SK-N-SH (cell line): ENCODE results near the gene ILK. TPM values are rescaled to one million over a fixed set of nuclear protein-coding genes. Genes with fewer than 3 reads are reported as not detected.

Experiments used
- CTCF ChIA-PET: fragments of 300-600, 350-600 bp; formaldehyde crosslinking; extraction: SDS; loops from one replicate; lab custom pipeline; 2021; lab: Yijun Ruan, JAX
- POLR2A ChIA-PET: fragments of 350-600 bp; sonication (Branson Sonifier 250); formaldehyde crosslinking; extraction: SDS; loops from one replicate; lab custom pipeline; 2020; ENCODE audit warnings: antibody characterized with exemption, inconsistent platforms; lab: Yijun Ruan, JAX
- DNase-seq: peaks from one replicate; pipeline ENCODE4 v3.0.0; 2012
- H2AFZ ChIP-seq: fragments of 200-600 bp; sonication (generic); 2 replicates; pipeline ENCODE4 v1.8.1; 2016; ENCODE audit warnings: antibody characterized with exemption, mild to moderate bottlenecking, low read depth
- H3F3A ChIP-seq: fragments of 200-600 bp; sonication (generic); replicated peaks from 2 replicates; pipeline ENCODE3; 2016; ENCODE audit warnings: antibody characterized with exemption, mild to moderate bottlenecking; ENCODE audit not compliant: insufficient read depth
- H3K27ac ChIP-seq, 2 experiments: fragments of 200-500 bp in 1 of 2; fragments of 200-600 bp in 1 of 2; sonication (Bioruptor generic) in 1 of 2; sonication (generic), shearing (Covaris generic) in 1 of 2; 2 replicates each; pipeline versions ENCODE4 v1.5.1 to v1.6.1; 2014 to 2016; ENCODE audit warnings: low read depth in 2 of 2, inconsistent platforms in 1 of 2, low read length in 1 of 2, mild to moderate bottlenecking in 1 of 2, mixed read lengths in 1 of 2
- H3K27me3 ChIP-seq: fragments of 200-600 bp; sonication (generic), shearing (Covaris generic); 2 replicates; pipeline ENCODE4 v1.6.1; 2016; ENCODE audit warnings: mixed run types; ENCODE audit not compliant: insufficient read depth
- H3K36me3 ChIP-seq, 2 experiments: fragments of 200-500 bp in 1 of 2; fragments of 200-600 bp in 1 of 2; sonication (Bioruptor generic) in 1 of 2; sonication (generic) in 1 of 2; replicated peaks in 1 of 2; 2 replicates each; pipeline versions ENCODE3 to v1.5.1; 2014 to 2016; ENCODE audit warnings: low read length in 1 of 2, mild to moderate bottlenecking in 1 of 2; ENCODE audit not compliant: insufficient read depth in 2 of 2, control insufficient read depth in 1 of 2
- H3K4me1 ChIP-seq, 2 experiments: fragments of 200-500 bp in 1 of 2; fragments of 200-600 bp in 1 of 2; sonication (Bioruptor generic) in 1 of 2; sonication (generic), shearing (Covaris generic) in 1 of 2; 2 replicates each; pipeline versions ENCODE4 v1.5.1 to v1.6.1; 2014 to 2016; ENCODE audit warnings: low read depth in 1 of 2, low read length in 1 of 2, mixed run types in 1 of 2; ENCODE audit not compliant: insufficient read depth in 2 of 2, control insufficient read depth in 1 of 2
- H3K4me2 ChIP-seq: fragments of 200-600 bp; sonication (generic), shearing (Covaris generic); 2 replicates; pipeline ENCODE4 v1.6.1; 2017; ENCODE audit warnings: mixed run types
- H3K4me3 ChIP-seq, 2 experiments: fragments of 200-500 bp in 1 of 2; fragments of 200-600 bp in 1 of 2; sonication (Bioruptor generic) in 1 of 2; sonication (generic), shearing (Covaris generic) in 1 of 2; 2 replicates each; pipeline versions ENCODE4 v1.5.1 to v1.8.1; 2014 to 2016; ENCODE audit warnings: low read depth in 2 of 2, inconsistent platforms in 1 of 2, low read length in 1 of 2, mild to moderate bottlenecking in 1 of 2, mixed read lengths in 1 of 2, moderate library complexity in 1 of 2
- H3K79me2 ChIP-seq: fragments of 200-600 bp; sonication (generic); 2 replicates; pipeline ENCODE4 v1.8.1; 2017; ENCODE audit warnings: mild to moderate bottlenecking; ENCODE audit not compliant: insufficient read depth
- H3K9ac ChIP-seq: fragments of 200-600 bp; sonication (generic); 2 replicates; pipeline ENCODE4 v1.6.1; 2017; ENCODE audit warnings: mixed run types
- H3K9me2 ChIP-seq: fragments of 200-600 bp; sonication (generic); 2 replicates; pipeline ENCODE4 v1.6.1; 2017; ENCODE audit warnings: mixed run types
- H3K9me3 ChIP-seq: fragments of 200-600 bp; sonication (generic); 2 replicates; pipeline ENCODE4 v1.6.1; 2017; ENCODE audit warnings: mixed run types, mild to moderate bottlenecking, moderate library complexity
- H4K20me1 ChIP-seq: fragments of 200-600 bp; sonication (generic); 2 replicates; pipeline ENCODE4 v1.6.1; 2017; ENCODE audit warnings: mild to moderate bottlenecking, mixed run types; ENCODE audit not compliant: insufficient read depth
- CHD2 ChIP-seq: fragments of 150-350 bp; IDR thresholded peaks from 2 replicates; pipeline ENCODE4 v1.6.1; 2018; ENCODE audit warnings: low read length; ENCODE audit not compliant: partially characterized antibody
- FOXJ3 ChIP-seq: sonication (generic); formaldehyde crosslinking; IDR thresholded peaks from 2 replicates; pipeline ENCODE4 v1.5.1; 2020; ENCODE audit warnings: mild to moderate bottlenecking, missing genetic modification reagents
- FOXM1 ChIP-seq: IDR thresholded peaks from 2 replicates; pipeline ENCODE4 v1.4.0; 2012; ENCODE audit warnings: low read depth, mild to moderate bottlenecking
- MXI1 ChIP-seq: IDR thresholded peaks from 2 replicates; pipeline ENCODE4 v1.6.1; 2012; ENCODE audit warnings: mild to moderate bottlenecking, low read depth, low read length, improper control_type of control experiment
- NFIC ChIP-seq: IDR thresholded peaks from 2 replicates; pipeline ENCODE4 v1.4.0; 2012; ENCODE audit warnings: borderline replicate concordance
- NRF1 ChIP-seq: IDR thresholded peaks from 2 replicates; pipeline ENCODE4 v1.6.1; 2012; ENCODE audit warnings: low read depth, mild to moderate bottlenecking, low read length
- RAD21 ChIP-seq: IDR thresholded peaks from 2 replicates; pipeline ENCODE4 v1.6.1; 2012; ENCODE audit warnings: mild to moderate bottlenecking, low read length
- SMC3 ChIP-seq: IDR thresholded peaks from 2 replicates; pipeline ENCODE4 v1.6.1; 2012; ENCODE audit warnings: low read depth, low read length, improper control_type of control experiment
- YY1 ChIP-seq: IDR thresholded peaks from 2 replicates; pipeline ENCODE4 v1.4.0; 2012; ENCODE audit warnings: low read depth, mild to moderate bottlenecking
- WGBS: methylation state at CpG from one replicate; pipeline ENCODE4 v1.1.6; 2017; ENCODE audit warnings: low lambda C conversion rate; 5-methylcytosine and 5-hydroxymethylcytosine counted together
- polyA plus RNA-seq, 3 experiments: library from polyadenylated mRNA; depleted of rRNA; stranded (reverse); fragments of >200 nt; gene quantifications; 2 replicates each; pipeline ENCODE4 v1.2.3, GENCODE V29; 2012
- TF ChIP-seq, protein P1 (sequence below): IDR thresholded peaks from 2 replicates; pipeline ENCODE4 v1.6.1; 2012; ENCODE audit warnings: mild to moderate bottlenecking, low read depth, low read length, moderate library complexity
- TF ChIP-seq, protein P2 (sequence below): IDR thresholded peaks from 2 replicates; pipeline ENCODE4; 2012
- TF ChIP-seq, protein P3 (sequence below): IDR thresholded peaks from 2 replicates; pipeline ENCODE4 v1.4.0; 2012; ENCODE audit warnings: low read depth, borderline replicate concordance

The ILK gene
- polyA plus RNA-seq, 1 of the 3 experiments (the other 2 are of a cell fraction): 241 TPM

DNA sequence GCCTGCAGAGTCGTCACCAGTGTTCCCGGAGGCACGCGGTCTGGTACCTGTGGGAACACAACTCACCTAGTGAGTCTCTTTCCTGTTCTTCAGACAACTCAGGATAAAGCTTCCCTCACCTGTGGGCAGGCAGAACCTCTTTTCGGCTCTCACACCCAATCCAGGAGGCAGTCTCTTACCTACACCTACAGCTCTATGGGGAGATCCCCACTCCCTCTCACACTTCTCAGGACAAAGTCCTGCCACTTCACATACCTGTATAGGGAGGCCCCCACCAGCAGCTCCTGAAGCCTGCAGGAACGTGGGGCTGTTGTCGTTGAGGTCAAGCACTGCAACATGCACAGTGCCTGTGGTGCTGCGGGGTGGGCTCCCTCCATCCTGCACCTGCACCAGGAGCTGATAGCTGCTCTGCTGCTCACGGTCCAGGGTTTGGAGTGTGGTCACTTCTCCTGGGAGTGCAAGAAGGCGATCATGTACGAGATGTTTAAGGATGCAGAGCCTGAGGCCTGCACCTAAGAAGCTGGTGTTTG is 27.9 kb downstream of the ILK start (continued):
- TF ChIP-seq, protein P1, sequence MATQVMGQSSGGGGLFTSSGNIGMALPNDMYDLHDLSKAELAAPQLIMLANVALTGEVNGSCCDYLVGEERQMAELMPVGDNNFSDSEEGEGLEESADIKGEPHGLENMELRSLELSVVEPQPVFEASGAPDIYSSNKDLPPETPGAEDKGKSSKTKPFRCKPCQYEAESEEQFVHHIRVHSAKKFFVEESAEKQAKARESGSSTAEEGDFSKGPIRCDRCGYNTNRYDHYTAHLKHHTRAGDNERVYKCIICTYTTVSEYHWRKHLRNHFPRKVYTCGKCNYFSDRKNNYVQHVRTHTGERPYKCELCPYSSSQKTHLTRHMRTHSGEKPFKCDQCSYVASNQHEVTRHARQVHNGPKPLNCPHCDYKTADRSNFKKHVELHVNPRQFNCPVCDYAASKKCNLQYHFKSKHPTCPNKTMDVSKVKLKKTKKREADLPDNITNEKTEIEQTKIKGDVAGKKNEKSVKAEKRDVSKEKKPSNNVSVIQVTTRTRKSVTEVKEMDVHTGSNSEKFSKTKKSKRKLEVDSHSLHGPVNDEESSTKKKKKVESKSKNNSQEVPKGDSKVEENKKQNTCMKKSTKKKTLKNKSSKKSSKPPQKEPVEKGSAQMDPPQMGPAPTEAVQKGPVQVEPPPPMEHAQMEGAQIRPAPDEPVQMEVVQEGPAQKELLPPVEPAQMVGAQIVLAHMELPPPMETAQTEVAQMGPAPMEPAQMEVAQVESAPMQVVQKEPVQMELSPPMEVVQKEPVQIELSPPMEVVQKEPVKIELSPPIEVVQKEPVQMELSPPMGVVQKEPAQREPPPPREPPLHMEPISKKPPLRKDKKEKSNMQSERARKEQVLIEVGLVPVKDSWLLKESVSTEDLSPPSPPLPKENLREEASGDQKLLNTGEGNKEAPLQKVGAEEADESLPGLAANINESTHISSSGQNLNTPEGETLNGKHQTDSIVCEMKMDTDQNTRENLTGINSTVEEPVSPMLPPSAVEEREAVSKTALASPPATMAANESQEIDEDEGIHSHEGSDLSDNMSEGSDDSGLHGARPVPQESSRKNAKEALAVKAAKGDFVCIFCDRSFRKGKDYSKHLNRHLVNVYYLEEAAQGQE: no peak
- TF ChIP-seq RAD21 (no peak), FOXM1 (no peak), FOXJ3 (no peak), YY1 (no peak), CHD2 (no peak), NFIC (no peak), MXI1 (no peak), NRF1 (no peak)
- TF ChIP-seq, protein P2, sequence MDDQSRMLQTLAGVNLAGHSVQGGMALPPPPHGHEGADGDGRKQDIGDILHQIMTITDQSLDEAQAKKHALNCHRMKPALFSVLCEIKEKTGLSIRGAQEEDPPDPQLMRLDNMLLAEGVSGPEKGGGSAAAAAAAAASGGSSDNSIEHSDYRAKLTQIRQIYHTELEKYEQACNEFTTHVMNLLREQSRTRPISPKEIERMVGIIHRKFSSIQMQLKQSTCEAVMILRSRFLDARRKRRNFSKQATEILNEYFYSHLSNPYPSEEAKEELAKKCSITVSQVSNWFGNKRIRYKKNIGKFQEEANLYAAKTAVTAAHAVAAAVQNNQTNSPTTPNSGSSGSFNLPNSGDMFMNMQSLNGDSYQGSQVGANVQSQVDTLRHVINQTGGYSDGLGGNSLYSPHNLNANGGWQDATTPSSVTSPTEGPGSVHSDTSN: no peak
- TF ChIP-seq, protein P3, sequence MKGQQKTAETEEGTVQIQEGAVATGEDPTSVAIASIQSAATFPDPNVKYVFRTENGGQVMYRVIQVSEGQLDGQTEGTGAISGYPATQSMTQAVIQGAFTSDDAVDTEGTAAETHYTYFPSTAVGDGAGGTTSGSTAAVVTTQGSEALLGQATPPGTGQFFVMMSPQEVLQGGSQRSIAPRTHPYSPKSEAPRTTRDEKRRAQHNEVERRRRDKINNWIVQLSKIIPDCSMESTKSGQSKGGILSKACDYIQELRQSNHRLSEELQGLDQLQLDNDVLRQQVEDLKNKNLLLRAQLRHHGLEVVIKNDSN: no peak

DNA sequence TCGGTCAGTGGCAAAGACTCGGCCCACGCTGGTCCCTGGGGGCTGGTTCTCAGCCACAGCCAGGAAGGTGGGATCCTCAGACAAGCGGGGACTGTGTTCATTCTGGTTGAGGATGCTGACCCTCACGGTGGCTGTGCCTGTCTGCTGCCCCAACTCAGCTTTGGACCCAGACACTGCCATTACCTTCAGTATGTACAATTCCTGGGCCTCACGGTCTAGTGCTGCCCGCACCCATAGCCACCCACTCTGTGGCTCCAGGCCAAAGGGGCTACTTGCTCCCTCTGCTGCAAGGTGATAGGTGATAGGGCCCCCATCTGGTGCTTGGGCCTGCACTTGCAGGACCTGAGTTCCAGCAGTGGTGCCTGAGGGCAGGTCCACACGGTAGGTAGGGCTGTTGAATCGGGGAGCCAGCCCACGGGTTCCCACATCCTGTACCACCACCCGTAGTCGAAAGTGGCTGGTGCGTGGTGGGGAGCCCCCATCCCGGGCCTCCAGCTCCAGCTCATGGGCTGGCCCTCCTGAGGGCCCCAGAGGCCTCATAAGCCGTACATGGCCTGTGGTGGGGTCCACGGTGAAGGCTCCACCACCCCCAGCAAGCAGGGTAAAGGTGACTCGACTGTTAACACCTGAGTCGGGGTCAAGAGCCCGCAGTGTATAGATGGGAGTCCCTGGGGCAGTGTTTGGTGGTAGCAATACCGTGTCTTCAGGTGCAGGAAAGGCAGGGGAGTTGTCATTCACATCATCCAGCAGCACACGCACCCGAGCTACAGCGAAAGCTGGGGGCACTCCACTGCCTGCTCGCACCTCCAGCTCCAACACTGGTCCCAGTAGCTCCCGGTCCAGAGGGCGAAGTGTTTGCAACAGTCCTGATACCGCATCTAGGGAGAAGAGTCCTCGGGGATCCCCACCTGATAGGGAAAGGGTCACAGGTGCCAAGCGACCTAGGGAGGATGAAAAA is 28.8 kb downstream of the ILK start:
- no peaks in the 10 kb centered on the region for H3F3A ChIP-seq
- H3K36me3 ChIP-seq: peaks cover 0 to 21% of the 10 kb centered on the region in 2 experiments
- H3K9me3 ChIP-seq: no peaks in the 10 kb centered on the region
- ChIA-PET POLR2A (interaction anchor here (1.0 kb wide), 1 partner anchor 50 kb away, joined by 3 read pairs; no protein-coding TSS in a partner anchor), CTCF (interaction anchor here (1.0 to 1.8 kb wide), 2 partner anchors 101 to 124 kb away, joined by 3 to 6 read pairs; no protein-coding TSS in a partner anchor)
- no peak overlapping the region for H3K4me2 ChIP-seq
- H3K27ac ChIP-seq: no peak overlapping the region
- no peaks in the 10 kb centered on the region for H3K4me1 ChIP-seq
- H3K9me2 ChIP-seq: no peaks in the 10 kb centered on the region
- no peak overlapping the region for H3K9ac ChIP-seq
- H3K79me2 ChIP-seq: no peaks in the 10 kb centered on the region
- no peak for TF ChIP-seq SMC3
- no peak overlapping the region for H2AFZ ChIP-seq
- no peak overlapping the region for H3K4me3 ChIP-seq
- no peaks in the 10 kb centered on the region for H4K20me1 ChIP-seq
- 83% methylated on average over 21 of the region's 29 CpGs for WGBS
- H3K27me3 ChIP-seq: no peaks in the 10 kb centered on the region
- DNase-seq: no peak
